GM19455 (cell line): Measurements from ENCODE around the gene FKBP1C.
"Not testable (repeated sequence)": the region's sequence is repeated elsewhere in the genome, so short reads cannot be mapped to it uniquely, and the experiment has no call there.

ENCODE experiments used
- ATAC-seq: cut with Tn5 transposase; IDR thresholded peaks from one replicate; pipeline ENCODE4 v1.9.1; 2021; ENCODE audit not compliant: unreplicated experiment

FKBP1C gene

DNA sequence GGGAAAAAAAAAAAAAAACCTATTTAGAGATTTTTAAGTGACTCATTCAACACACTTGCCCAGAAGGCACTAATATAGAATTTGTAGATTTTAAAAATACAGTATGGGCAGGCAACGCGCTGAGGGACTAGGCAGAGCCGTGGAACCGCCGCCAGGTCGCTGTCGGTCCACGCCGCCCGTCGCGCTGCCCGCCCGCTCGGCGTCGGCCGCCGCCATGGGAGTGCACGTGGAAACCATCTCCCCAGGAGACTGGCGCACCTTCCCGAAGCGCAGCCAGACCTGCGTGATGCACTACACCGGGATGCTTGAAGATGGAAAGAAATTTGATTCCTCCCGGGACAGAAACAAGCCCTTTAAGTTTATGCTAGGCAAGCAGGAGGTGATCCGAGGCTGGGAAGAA, at the start of gene FKBP1C:
TSS of gene FKBP1C (plus strand) at position 127 of the 400 bp plus-strand sequence.
- ATAC-seq: not testable (repeated sequence)

DNA sequence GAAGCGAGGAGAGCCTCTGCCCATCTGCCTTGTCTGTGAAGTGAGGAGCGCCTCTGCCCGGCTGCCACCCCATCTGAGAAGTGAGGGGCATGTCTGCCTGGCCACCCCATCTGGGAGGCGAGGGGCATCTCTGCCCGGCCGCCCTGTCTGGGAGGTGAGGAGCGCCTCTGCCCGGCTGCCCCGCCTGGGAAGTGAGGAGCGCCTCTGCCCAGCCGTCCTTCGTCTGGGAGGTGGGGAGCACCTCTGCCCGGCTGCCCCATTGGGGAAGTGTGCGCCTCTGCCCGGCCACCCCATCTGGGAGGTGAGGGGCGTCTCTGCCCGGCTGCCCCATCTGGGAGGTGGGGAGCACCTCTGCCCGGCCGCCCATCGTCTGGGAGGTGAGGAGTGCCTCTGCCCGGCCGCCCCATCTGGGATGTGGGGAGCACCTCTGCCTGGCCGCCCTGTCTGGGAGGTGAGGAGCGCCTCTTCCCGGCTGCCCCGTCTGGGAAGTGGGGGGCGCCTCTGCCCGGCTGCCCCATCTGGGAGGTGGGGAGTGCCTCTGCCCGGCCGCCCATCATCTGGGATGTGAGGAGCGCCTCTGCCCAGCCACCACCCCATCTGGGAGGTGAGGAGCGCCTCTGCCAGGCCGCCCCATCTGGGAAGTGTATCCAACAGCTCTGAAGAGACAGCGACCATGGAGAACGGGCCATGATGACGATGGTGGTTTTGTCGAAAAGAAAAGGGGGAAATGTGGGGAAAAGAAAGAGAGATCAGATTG, 47.0 kb upstream of the FKBP1C start:
- ATAC-seq: not testable (repeated sequence)

GRCh38 chr6:63174173-63174572, 37.1 kb upstream of the FKBP1C start:
- no peak for ATAC-seq

DNA sequence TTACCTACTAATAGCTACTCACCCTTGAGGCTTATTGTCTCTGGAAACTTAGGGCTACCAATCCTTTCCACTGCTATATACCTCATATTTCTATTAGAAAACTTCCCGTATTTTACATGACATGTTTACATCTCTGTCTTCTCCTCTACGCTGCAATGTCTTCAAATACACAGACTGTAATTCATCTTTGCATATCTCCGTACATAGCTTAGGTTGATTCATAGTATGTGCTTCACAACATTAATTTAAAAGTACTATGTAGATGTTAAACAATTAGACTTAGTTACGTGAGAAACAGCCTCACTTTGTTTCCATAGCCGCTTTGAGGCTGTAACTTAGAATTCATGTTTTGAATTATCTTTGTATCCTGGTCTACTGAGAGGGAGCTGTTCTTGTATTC, 35.1 kb upstream of the FKBP1C start:
- no peak for ATAC-seq

DNA sequence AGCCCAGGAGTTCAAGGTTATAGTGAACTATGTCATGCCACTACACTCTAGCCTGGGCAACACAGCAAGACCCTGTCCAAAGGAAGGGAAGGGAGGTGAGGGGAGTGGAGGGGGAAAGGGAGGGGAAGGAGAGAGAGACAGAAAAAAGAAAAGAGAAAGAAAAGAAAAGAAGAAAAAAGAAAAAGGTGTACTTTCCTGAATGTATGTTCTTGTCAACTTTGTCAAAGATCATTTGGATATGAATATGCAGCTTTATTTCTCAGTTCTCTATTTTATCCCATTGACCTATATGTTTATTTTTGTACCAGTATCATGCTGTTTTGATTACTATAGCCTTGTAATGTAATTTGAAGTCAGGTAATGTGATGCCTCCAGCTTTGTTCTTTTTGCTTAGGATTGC, 30.9 kb upstream of the FKBP1C start:
- no peak for ATAC-seq

- ATAC-seq: no peak
These were observed 24.3 kb upstream of the FKBP1C start for GRCh38 chr6:63186970-63187369.

GRCh38 chr6:63188828-63189227, 22.4 kb upstream of the FKBP1C start:
- ATAC-seq: no peak

GRCh38 chr6:63193324-63193723, 17.9 kb upstream of the FKBP1C start:
- no peak for ATAC-seq

- ATAC-seq: no peak
These were observed 13.5 kb upstream of the FKBP1C start for GRCh38 chr6:63197741-63198140.

DNA sequence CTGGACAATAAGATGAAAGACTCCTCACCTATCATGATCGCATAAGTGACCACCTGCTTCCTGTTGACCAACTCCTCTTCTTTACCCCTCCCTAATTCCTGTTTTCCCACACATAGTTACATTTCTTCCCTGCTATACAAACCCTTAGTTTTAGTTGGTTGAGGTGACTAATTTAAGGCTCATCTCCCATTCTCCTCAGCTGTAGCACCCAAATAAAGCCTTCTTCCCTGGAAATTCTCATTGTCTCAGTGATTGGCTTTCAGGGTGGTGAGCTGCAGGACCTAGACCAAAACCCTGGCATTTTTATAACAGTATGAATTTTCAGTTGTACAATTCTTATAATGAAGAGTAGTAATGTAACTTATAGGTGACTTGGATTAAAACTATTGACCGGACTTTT, 2.1 kb downstream of the FKBP1C start:
- ATAC-seq: no peak

GRCh38 chr6:63214816-63215215, 3.5 kb downstream of the FKBP1C start:
- ATAC-seq: no peak

- no peak for ATAC-seq
These were observed 12.9 kb downstream of the FKBP1C start for GRCh38 chr6:63224179-63224578.

DNA sequence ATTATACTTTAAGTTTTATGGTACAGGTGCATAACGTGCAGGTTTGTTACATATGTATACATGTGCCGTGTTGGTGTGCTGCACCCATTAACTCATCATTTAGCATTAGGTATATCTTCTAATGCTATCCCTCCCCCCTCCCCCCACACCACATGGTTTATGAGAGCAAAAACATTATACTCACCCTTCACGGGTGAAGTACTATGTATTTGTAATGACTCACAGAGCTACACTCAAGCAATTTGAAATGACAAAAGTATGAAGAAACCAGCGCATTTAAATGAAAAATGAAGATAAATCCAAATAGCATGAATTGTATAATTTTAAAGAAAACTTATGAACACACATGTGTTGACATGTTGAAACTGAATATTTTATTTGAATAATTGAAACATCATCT, 14.7 kb downstream of the FKBP1C start:
- not testable (repeated sequence) for ATAC-seq

- ATAC-seq: not testable (repeated sequence)
These were observed 16.9 kb downstream of the FKBP1C start for GRCh38 chr6:63227928-63228894.

DNA sequence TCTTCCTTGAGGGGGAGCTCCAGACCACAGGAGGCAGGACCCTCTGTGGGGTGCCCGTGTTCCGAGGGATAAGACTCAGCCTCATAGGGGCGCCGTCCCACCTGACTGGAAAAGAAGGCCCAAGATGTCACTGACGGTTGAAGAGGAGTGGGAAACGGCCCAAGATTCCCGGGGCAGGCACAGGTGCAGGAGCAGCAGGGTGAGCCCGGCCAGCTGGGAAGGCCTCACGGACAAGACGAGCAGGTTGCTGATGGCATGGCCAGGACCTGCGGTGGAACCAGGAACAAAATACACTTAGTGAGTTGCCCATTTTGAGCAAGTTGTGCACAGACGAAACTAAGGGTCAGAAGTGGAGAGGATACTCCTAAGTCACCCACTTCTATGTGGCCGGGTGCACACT, 18.8 kb downstream of the FKBP1C start:
- not testable (repeated sequence) for ATAC-seq

DNA sequence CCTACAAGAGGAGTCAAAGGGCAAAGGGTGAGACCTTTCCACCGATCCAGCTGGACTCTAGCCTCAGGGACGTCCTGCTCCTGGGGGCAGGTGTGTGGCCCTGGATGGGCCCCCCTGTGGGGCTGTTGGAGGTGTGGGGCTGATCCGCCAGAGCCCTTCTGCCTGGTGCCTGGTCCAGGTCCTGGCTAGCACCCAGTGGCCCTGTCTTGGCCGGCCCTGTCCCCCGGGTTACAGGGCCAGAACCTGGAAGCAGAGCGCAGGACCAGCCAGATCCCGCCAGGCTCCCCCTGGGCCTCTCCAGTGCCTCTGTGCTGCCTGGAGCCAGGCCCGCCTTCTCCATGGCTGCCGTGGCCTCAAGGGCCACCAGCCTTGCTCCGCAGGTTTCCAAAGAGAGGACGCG, 19.2 kb downstream of the FKBP1C start:
- ATAC-seq: not testable (repeated sequence)

- ATAC-seq: no peak
These were observed 25.1 kb downstream of the FKBP1C start for GRCh38 chr6:63236398-63236817.

- no peak for ATAC-seq
These were observed 34.2 kb downstream of the FKBP1C start for GRCh38 chr6:63245420-63245819.

DNA sequence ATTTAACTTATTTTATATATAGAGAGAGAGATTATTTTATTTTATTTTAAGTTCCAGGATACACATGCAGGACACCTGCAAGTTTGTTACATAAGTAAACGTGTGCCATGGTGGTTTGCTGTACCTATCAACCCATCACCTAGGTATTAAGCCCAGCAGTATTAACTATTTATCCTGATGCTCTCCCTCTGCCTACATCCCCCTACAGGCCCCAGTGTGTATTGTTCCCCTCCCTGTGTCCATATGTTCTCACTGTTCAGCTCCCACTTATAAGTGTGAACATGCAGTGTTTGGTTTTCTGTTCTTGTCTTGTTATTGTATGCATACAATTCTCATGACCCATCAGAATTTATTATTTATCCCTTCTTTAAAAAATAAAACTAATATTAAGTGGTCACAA, 34.6 kb downstream of the FKBP1C start:
- ATAC-seq: no peak

- ATAC-seq: no peak
These were observed 35.3 kb downstream of the FKBP1C start for GRCh38 chr6:63246581-63246980.

DNA sequence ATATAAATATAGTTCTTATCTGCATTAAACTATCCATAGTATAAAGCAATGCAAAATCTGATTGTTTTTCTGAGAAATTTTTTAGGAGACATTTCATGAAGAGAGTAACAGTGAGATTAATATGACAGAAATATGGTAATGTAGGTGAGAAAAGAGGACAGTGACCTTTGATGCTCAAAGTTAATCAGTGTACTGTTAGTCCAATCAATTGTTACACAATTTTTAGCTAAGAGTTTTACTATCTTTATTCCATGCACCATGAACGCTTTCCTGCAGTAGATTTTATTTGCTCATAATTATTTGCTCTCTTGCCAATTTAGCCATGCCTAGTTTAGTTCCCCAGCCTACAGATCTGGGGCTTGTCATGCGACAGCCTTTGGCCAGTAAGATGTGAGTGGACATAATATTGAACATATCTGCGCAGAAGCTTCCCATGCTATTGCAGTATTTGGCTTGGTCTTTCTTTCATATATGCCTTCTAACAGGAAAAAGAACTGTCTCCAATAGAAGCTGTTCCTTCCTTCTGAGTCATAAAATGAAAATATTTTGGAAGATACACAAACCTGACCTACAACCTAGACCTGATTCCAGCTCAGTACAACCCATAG, 38.7 kb downstream of the FKBP1C start:
- ATAC-seq: no peak
